Measurements from ENCODE around the gene DDX3Y.

DDX3Y gene

DNA sequence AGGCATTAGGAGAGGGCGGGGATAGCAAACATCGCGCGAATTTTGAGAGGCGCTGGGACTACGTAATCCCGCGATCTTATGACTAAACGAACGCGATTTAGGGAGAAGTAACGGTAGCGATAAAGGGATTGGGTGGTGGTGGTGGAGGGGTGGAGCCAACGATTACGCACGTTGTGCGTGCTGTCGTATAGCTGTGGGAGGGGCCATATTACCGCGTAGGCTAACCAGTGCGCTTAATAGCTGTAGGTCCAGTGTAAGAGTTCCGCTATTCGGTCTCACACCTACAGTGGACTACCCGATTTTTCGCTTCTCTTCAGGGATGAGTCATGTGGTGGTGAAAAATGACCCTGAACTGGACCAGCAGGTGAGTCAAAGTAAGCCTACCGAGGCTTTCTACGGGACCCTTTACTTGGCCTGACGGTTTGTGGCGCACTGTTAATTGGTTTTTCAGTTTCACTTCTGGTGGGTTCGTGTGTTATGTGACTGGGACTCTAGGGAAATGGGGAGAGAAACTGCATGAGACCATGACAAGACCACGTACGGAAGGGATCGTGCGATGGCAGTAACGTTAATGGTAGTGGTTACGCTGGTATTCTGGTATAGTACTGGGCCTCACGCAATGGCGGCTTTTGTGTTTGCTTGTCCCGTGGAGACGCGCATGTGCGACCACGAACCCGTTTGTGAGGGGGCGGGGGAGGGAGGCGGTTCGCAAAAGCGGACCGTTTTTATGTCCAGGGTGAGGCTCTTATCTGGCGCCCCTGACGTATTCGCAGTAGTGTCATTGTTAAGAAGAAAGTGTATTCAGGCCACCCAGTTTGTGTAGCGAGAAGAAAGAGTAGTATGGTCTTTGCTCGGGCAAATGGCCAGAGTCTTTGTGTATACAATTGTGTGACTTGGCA lies at the start of gene DDX3Y:
TSS of gene DDX3Y (plus strand) at position 251 of the 899 bp plus-strand sequence. CDS start at position 320, 69 bp downstream.
- DNase-seq (ENCODE audit: low read depth, low spot score): no peak

GRCh38 chrY:12855791-12856275 lies 48.8 kb upstream of the DDX3Y start:
- DNase-seq (ENCODE audit: low read depth, low spot score): no peak

- DNase-seq (ENCODE audit: low read depth, low spot score): no peak
These were observed 36.7 kb upstream of the DDX3Y start for GRCh38 chrY:12867960-12868359.

DNA sequence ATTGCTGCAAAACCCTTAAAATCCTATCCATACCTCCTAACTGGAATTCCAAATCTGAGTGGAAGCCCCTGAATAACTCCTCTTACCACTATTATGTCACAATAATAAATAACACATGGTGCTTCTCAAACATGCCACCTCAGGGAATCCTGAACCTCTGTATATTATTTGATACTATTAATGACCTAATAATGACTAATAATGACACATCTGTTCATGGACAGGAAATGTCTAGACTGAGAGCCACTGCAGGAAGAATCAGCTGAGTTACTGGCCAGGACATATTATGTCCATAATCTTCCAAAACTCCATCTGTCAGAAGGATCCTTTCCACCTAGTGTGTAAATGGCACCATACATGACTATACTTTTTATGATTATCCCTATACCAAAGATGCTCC lies 7.7 kb upstream of the DDX3Y start:
- no peak for DNase-seq (ENCODE audit: low read depth, low spot score)

DNA sequence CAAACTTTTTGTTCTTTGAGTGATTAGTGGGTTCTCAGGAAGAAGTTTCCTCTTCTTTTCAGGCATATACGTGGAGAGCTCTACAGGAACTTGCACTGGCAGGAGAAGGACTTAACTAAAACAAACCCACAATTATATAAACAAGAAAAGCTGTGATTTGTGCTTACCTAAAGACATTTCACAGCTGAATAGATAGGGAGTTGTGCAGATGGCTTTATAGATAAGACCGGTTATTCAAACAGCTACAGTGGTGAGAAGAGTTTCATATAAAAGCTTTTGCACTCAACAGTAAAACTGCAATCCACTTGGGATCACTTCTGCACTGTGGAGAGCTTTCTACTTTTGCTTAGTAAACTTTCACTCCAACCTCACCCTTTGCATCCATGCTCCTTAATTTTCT lies 6.1 kb upstream of the DDX3Y start:
- no peak for DNase-seq (ENCODE audit: low read depth, low spot score)

GRCh38 chrY:12905517-12905872 lies 827 bp downstream of the DDX3Y start:
- no peak for DNase-seq (ENCODE audit: low read depth, low spot score)

- no peak for DNase-seq (ENCODE audit: low read depth, low spot score)
These were observed 1.2 kb downstream of the DDX3Y start for GRCh38 chrY:12905895-12906294.

DNA sequence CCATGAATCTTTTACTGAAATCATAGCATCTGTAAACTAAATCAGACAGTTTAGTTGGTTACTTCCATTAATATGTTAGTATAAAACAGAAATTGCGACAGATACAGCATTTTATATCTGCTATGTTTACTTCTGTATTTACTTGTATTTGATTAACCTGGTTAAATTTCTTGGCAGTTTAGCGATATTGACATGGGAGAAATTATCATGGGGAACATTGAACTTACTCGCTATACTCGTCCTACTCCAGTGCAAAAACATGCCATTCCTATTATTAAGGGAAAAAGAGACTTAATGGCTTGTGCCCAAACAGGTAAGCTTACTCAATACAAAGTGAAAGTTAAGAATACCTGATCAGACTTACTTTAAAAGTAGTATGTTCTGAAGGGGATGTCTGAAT lies 8.9 kb downstream of the DDX3Y start:
- DNase-seq (ENCODE audit: low read depth, low spot score): no peak

GRCh38 chrY:12928043-12928442 lies 23.4 kb downstream of the DDX3Y start:
- no peak for DNase-seq (ENCODE audit: low read depth, low spot score)

DNA sequence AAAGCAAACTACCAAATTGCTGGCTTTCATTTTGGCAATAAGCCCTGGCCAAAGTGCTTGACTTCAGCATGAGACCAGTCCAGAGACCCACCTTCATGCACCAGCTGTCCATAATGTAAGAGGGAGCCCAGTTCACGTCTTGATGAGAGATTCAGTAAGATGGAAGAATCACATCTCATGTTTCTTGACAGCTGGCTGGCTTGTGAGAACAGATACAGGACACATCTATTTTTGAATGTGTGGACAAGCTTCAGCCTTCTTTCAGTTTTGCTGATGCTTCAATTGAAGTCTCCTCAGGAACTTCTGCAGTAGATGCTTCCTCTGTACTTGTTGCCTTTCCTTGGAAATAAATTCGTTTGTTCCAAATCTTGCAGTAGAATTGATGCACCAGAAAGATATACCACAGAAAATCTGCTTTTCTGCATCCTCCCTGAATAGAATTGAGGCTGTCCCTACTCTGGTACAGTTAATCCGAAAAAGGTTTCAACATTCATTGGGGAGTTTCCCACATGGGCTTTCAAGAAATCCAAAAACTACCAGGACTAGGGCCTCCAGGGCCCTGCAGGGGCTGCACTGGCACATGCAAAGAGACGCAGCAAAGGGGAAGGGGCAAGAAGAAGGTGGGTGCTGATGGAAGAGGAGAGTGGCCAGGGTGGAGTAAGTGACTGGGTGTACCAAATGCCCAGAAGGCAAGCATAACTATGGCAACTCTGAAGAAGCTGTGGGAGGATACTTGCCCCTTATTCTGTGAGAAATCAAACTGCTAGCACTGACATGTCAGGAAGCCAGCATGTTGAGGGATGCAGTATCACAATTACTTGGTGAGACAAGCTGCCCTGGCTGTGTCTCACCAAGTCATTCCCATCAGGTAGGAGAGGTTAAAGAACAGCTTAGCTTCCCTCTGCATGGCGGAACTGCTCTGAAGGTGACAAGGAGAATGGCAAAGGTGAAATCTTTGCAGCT lies 37.3 kb downstream of the DDX3Y start:
- no peak for DNase-seq (ENCODE audit: low read depth, low spot score)
